Tongue (tissue), 1 donor: ENCODE results near the gene KCNS3. TPM values are rescaled to one million over a fixed set of nuclear protein-coding genes. Genes with fewer than 3 reads are reported as not detected.

ENCODE experiments used
- total RNA-seq: library from RNA; depleted of rRNA; stranded (reverse); fragments of >200 nt; gene quantifications from one replicate; pipeline ENCODE4 v1.2.3, GENCODE V29; 2014

The KCNS3 gene
- total RNA-seq, 1 donor from 2014 or later, result 46.3 TPM

Other genes with a start within 250 kb of the KCNS3 start
- gene SMC6, start 124.9 kb upstream of the KCNS3 start, total RNA-seq, result 43.8 TPM
- gene GEN1, start 124.5 kb upstream of the KCNS3 start, total RNA-seq, result 13.4 TPM
- not detected for gene MSGN1, start 62.2 kb upstream of the KCNS3 start, total RNA-seq